Endothelial cell of umbilical vein (primary cell): Measurements from ENCODE around the gene RAB19. TPM values are rescaled to one million over a fixed set of nuclear protein-coding genes. Genes with fewer than 3 reads are reported as not detected.

Experiments
- BruUV-seq: library from RNA; stranded (reverse); fragments of 400-500 nt; replicated peaks from 2 replicates; lab custom pipeline; 2021; lab: Mats Ljungman, UMichigan
- CTCF ChIA-PET: fragments of 300-600, 350-600 bp; sonication (Branson Sonifier 250); formaldehyde crosslinking; loops from one replicate; lab custom pipeline; 2021; ENCODE audit warnings: antibody characterized with exemption, inconsistent platforms; lab: Charles Lee
- POLR2A ChIA-PET: fragments of 300-600, 350-600 bp; sonication (Branson Sonifier 250); formaldehyde crosslinking; loops from one replicate; lab custom pipeline; 2021; ENCODE audit warnings: antibody characterized with exemption, inconsistent platforms; lab: Charles Lee
- DNase-seq: peaks from one replicate; pipeline ENCODE4 v3.0.0-alpha.2; 2011; ENCODE audit warnings: low read depth, low spot score
- FAIRE-seq: peaks from 2 replicates; lab custom pipeline; 2011; peaks lifted over from hg19 to GRCh38; lab: Jason Lieb, UNC
- H2AFZ ChIP-seq: 2 replicates; pipeline ENCODE4 v1.6.0; 2012; ENCODE audit warnings: low read depth, low read length, control low read depth, inconsistent platforms
- H3K27ac ChIP-seq: 2 replicates; pipeline ENCODE4 v1.5.1; 2011; ENCODE audit warnings: low read depth, mild to moderate bottlenecking, control low read depth, low read length, moderate library complexity; ENCODE audit not compliant: insufficient read depth
- H3K27me3 ChIP-seq, 2 experiments: 2 replicates each; pipeline versions ENCODE4 v1.6.0 to v1.6.1; 2011; ENCODE audit warnings: low read length in 2 of 2, mixed read lengths in 1 of 2; ENCODE audit not compliant: control insufficient read depth in 2 of 2, insufficient read depth in 2 of 2
- H3K36me3 ChIP-seq, 2 experiments: 2 replicates in 1 of 2; 3 replicates in 1 of 2; pipeline ENCODE4 v1.5.1; 2011; ENCODE audit warnings: low read length in 2 of 2, mild to moderate bottlenecking in 1 of 2, moderate library complexity in 1 of 2; ENCODE audit not compliant: control insufficient read depth in 2 of 2, insufficient read depth in 2 of 2; ENCODE audit errors: extremely low read depth in 1 of 2
- H3K4me1 ChIP-seq: 3 replicates; pipeline ENCODE4 v1.5.1; 2011; ENCODE audit warnings: mild to moderate bottlenecking, low read length; ENCODE audit not compliant: control insufficient read depth, insufficient read depth; ENCODE audit errors: extremely low read depth
- H3K4me2 ChIP-seq: 2 replicates; pipeline ENCODE4 v1.6.1; 2011; ENCODE audit warnings: low read length, control low read depth, mixed read lengths; ENCODE audit not compliant: insufficient read depth
- H3K4me3 ChIP-seq, 3 experiments: fragments of 200-600 bp in 1 of 3; sonication (generic), shearing (Covaris generic) in 1 of 3; replicated peaks in 1 of 3; 2 replicates each; pipeline ENCODE4 v1.5.1; 2011 to 2016; ENCODE audit warnings: control low read depth in 3 of 3, low read length in 3 of 3, mild to moderate bottlenecking in 2 of 3, inconsistent platforms in 1 of 3, low read depth in 1 of 3, moderate library complexity in 1 of 3; ENCODE audit not compliant: insufficient read depth in 1 of 3
- H3K79me2 ChIP-seq: 2 replicates; pipeline ENCODE4 v1.6.0; 2012; ENCODE audit warnings: low read length, inconsistent platforms; ENCODE audit not compliant: control insufficient read depth, insufficient read depth
- H3K9ac ChIP-seq: replicated peaks from 2 replicates; pipeline ENCODE3; 2011; ENCODE audit warnings: low read length, control low read depth; ENCODE audit not compliant: insufficient read depth; ENCODE audit errors: extremely low read depth
- H3K9me1 ChIP-seq: replicated peaks from 3 replicates; pipeline ENCODE4 v1.6.0; 2011; ENCODE audit warnings: mild to moderate bottlenecking, low read length; ENCODE audit not compliant: control insufficient read depth, insufficient read depth; ENCODE audit errors: extremely low read depth
- H3K9me3 ChIP-seq: replicated peaks from 2 replicates; pipeline ENCODE4 v1.5.1; 2012; ENCODE audit warnings: low read length, inconsistent platforms; ENCODE audit not compliant: control insufficient read depth, insufficient read depth
- H4K20me1 ChIP-seq: replicated peaks from 2 replicates; pipeline ENCODE3; 2011; ENCODE audit warnings: mild to moderate bottlenecking, low read length; ENCODE audit not compliant: control insufficient read depth, insufficient read depth; ENCODE audit errors: extremely low read depth
- CTCF ChIP-seq, 2 donors: IDR thresholded peaks; 1 replicate in 1 of 2; 2 replicates in 1 of 2; pipeline ENCODE4 v1.5.1; 2011; ENCODE audit warnings: low read length in 2 of 2, mild to moderate bottlenecking in 2 of 2, moderate library complexity in 2 of 2, control low read depth in 1 of 2, inconsistent platforms in 1 of 2, low read depth in 1 of 2; ENCODE audit not compliant: insufficient read depth in 1 of 2; ENCODE audit errors: extremely low read depth in 1 of 2
- EZH2 ChIP-seq: IDR thresholded peaks from 2 replicates; pipeline ENCODE4 v1.6.1; 2012; ENCODE audit warnings: borderline replicate concordance, low read depth, mild to moderate bottlenecking, moderate library complexity, low read length, inconsistent platforms; ENCODE audit not compliant: severe bottlenecking
- FOS ChIP-seq: IDR thresholded peaks from 2 replicates; pipeline ENCODE4 v1.6.1; 2011; ENCODE audit warnings: mild to moderate bottlenecking, low read length, moderate library complexity, borderline replicate concordance; ENCODE audit not compliant: insufficient read depth
- GATA2 ChIP-seq: IDR thresholded peaks from 2 replicates; pipeline ENCODE4 v1.7.0; 2011; ENCODE audit warnings: low read depth, mild to moderate bottlenecking, moderate library complexity, mixed read lengths, low read length; ENCODE audit not compliant: insufficient read length, insufficient read depth
- JUN ChIP-seq: IDR thresholded peaks from 2 replicates; pipeline ENCODE4 v1.6.1; 2011; ENCODE audit warnings: borderline replicate concordance, low read depth; ENCODE audit not compliant: insufficient read length, insufficient read depth
- MAX ChIP-seq: IDR thresholded peaks from 2 replicates; pipeline ENCODE4 v1.6.1; 2011; ENCODE audit not compliant: insufficient read depth, insufficient read length
- MYC ChIP-seq: IDR thresholded peaks from one replicate; pipeline ENCODE4 v1.6.1; 2011; ENCODE audit warnings: mild to moderate bottlenecking, low read depth, low read length
- POLR2A ChIP-seq: IDR thresholded peaks from 2 replicates; pipeline ENCODE4 v1.6.1; 2012; ENCODE audit warnings: low read depth, mild to moderate bottlenecking, control low read depth, low read length
- POLR2AphosphoS5 ChIP-seq: IDR thresholded peaks from 2 replicates; pipeline ENCODE4 v1.6.1; 2012; ENCODE audit warnings: low read depth, mild to moderate bottlenecking, control low read depth, low read length, moderate library complexity; ENCODE audit not compliant: insufficient read depth
- dilution Hi-C: fragments of 300-500 bp; cut with MboI; formaldehyde crosslinking; loops from one replicate; pipeline ENCODE4 v1.15.0; 2019; ENCODE audit warnings: low sequenced_read_pairs; ENCODE audit not compliant: extremely low pct_ligation_motif_present
- intact Hi-C: fragments of 100-400 bp; cut with micrococcal nuclease; formaldehyde crosslinking; loops from one replicate; pipeline ENCODE4 v1.10.0; 2022
- polyA plus RNA-seq, 4 experiments: library from polyadenylated mRNA; depleted of rRNA in 3 of 4; stranded (reverse) in 3 of 4; unstranded in 1 of 4; fragments of >200 nt; gene quantifications; 2 replicates each; pipeline versions ENCODE4 v1.2.1 to v1.2.3, GENCODE V29; 2011 to 2012; ENCODE audit warnings: missing spikeins in 1 of 4
- total RNA-seq: library from RNA; stranded (reverse); gene quantifications from 2 replicates; pipeline ENCODE4 v1.2.3, GENCODE V29; 2021

The RAB19 gene
- total and polyA plus RNA-seq, 2 donors (not counting 3 experiments of a cell fraction or from before 2014, with no cell fraction given), result not detected

- intact Hi-C loops, result no loop called here
- Histone ChIP-seq H2AFZ (no peak overlapping the region), H3K27me3 (no peaks in the 10 kb centered on the region), H3K4me1 (peaks cover 8% of the 10 kb centered on the region), H3K9me1 (no peaks in the 10 kb centered on the region), H3K9ac (no peak overlapping the region), H3K4me3 (no peak overlapping the region), H3K79me2 (no peaks in the 10 kb centered on the region), H3K4me2 (no peak overlapping the region), H4K20me1 (no peaks in the 10 kb centered on the region), H3K36me3 (no peaks in the 10 kb centered on the region), H3K9me3 (no peaks in the 10 kb centered on the region), H3K27ac (no peak overlapping the region)
- POLR2A ChIA-PET, result no interaction called here
- CTCF ChIA-PET, result no interaction called here
- BruUV-seq, result no TSS peak
- dilution Hi-C loops, result no loop called here
- FAIRE-seq (no peak), DNase-seq (no peak)
- TF ChIP-seq GATA2 (no peak), MYC (no peak), MAX (no peak), JUN (no peak), CTCF (IDR thresholded peaks at IDR 0.05; ENCODE audit: extremely low read depth in 1 of 2, insufficient read depth in 1 of 2, low read depth in 1 of 2, low read length in 2 of 2) (no peak), POLR2AphosphoS5 (no peak), EZH2 (no peak), POLR2A (no peak), FOS (no peak)
These were observed 44.0 kb downstream of the RAB19 start for GRCh38 chr7:140447841-140448240.
